Panc1 (cell line): Measurements from ENCODE around the gene TBXAS1. TPM values are rescaled to one million over a fixed set of nuclear protein-coding genes. Genes with fewer than 3 reads are reported as not detected.

Experiments
- ATAC-seq: fragments of 200-7000 bp; cut with Tn5 transposase; 2 replicates; pipeline ENCODE4 v1.9.1; 2020; ENCODE audit warnings: mild to moderate bottlenecking, moderate library complexity
- BruUV-seq: library from RNA; stranded (reverse); fragments of 400-500 nt; replicated peaks from 2 replicates; lab custom pipeline; 2021; lab: Mats Ljungman, UMichigan
- CTCF ChIA-PET: fragments of 300-600 bp; sonication (Branson Sonifier 250); formaldehyde crosslinking; loops from one replicate; lab custom pipeline; 2022; ENCODE audit warnings: antibody characterized with exemption; lab: Charles Lee
- POLR2A ChIA-PET: fragments of 300-600 bp; sonication (Branson Sonifier 250); formaldehyde crosslinking; loops from one replicate; lab custom pipeline; 2022; ENCODE audit warnings: antibody characterized with exemption; lab: Charles Lee
- DNase-seq: peaks from one replicate; pipeline ENCODE4 v3.0.0-alpha.2; 2010; ENCODE audit warnings: low read depth, low spot score
- H3K27ac ChIP-seq: 2 replicates; pipeline ENCODE4 v1.5.1; 2011; ENCODE audit warnings: mild to moderate bottlenecking, low read length, inconsistent platforms
- H3K27me3 ChIP-seq: fragments of 200-500 bp; sonication (Bioruptor generic); 2 replicates; pipeline ENCODE4 v1.6.0; 2014; ENCODE audit warnings: low read length, inconsistent platforms; ENCODE audit not compliant: control insufficient read depth, insufficient read depth
- H3K36me3 ChIP-seq: fragments of 200-500 bp; sonication (Bioruptor generic); 2 replicates; pipeline ENCODE4 v1.5.1; 2014; ENCODE audit warnings: inconsistent platforms, mild to moderate bottlenecking, low read length, moderate library complexity; ENCODE audit not compliant: control insufficient read depth, insufficient read depth
- H3K4me1 ChIP-seq: 2 replicates; pipeline ENCODE4 v1.5.1; 2011; ENCODE audit warnings: inconsistent platforms, mild to moderate bottlenecking, low read length, moderate library complexity; ENCODE audit not compliant: control insufficient read depth, insufficient read depth
- H3K4me3 ChIP-seq, 2 experiments: 2 replicates each; pipeline ENCODE4 v1.5.1; 2011 to 2012; ENCODE audit warnings: low read depth in 2 of 2, low read length in 2 of 2, mild to moderate bottlenecking in 2 of 2, inconsistent platforms in 1 of 2, moderate library complexity in 1 of 2
- H3K9me3 ChIP-seq: fragments of 200-500 bp; sonication (Bioruptor generic); 2 replicates; pipeline ENCODE4 v1.5.1; 2014; ENCODE audit warnings: low read depth, mild to moderate bottlenecking, inconsistent platforms, low read length, moderate library complexity; ENCODE audit not compliant: control insufficient read depth, insufficient read depth
- CTCF ChIP-seq: fragments of 450-650 bp; IDR thresholded peaks from 2 replicates; pipeline ENCODE4 v1.5.1; 2017; ENCODE audit warnings: mild to moderate bottlenecking
- POLR2AphosphoS5 ChIP-seq: IDR thresholded peaks from 2 replicates; pipeline ENCODE4 v1.6.1; 2012; ENCODE audit warnings: mild to moderate bottlenecking, low read depth, low read length, moderate library complexity
- SIN3A ChIP-seq: IDR thresholded peaks from 2 replicates; pipeline ENCODE4 v1.6.1; 2012; ENCODE audit warnings: low read depth, mild to moderate bottlenecking, low read length, moderate library complexity, borderline replicate concordance; ENCODE audit not compliant: insufficient read depth
- TCF7L2 ChIP-seq: IDR thresholded peaks from 2 replicates; pipeline ENCODE4 v1.6.1; 2011; ENCODE audit warnings: mild to moderate bottlenecking, low read depth, low read length, inconsistent platforms
- in situ Hi-C: cut with HindIII; loops from 2 replicates; pipeline ENCODE4 v1.10.0; 2016; ENCODE audit warnings: low sequenced_read_pairs, low pct_unique_long_range_greater_than_20kb
- intact Hi-C: fragments of 100-400 bp; cut with micrococcal nuclease; formaldehyde crosslinking; loops from one replicate; pipeline ENCODE4 v1.10.0; 2022; ENCODE audit not compliant: unreplicated experiment
- total RNA-seq: library from RNA; stranded (reverse); gene quantifications from one replicate; pipeline ENCODE4 v1.2.1, GENCODE V29; 2021; ENCODE audit not compliant: unreplicated experiment
- TF ChIP-seq, protein P1 (sequence below), 2 experiments: IDR thresholded peaks; 2 replicates each; pipeline ENCODE4 v1.6.1; 2011 to 2012; ENCODE audit warnings: low read depth in 2 of 2, control low read depth in 1 of 2, low read length in 1 of 2, mild to moderate bottlenecking in 1 of 2, moderate library complexity in 1 of 2; ENCODE audit not compliant: insufficient read depth in 1 of 2

TBXAS1 gene
- total RNA-seq, 1 experiment from 2014 or later = 4.4 TPM

- Histone ChIP-seq H3K27me3 (no peaks in the 10 kb centered on the region), H3K4me3 (no peak overlapping the region), H3K4me1 (no peaks in the 10 kb centered on the region), H3K9me3 (no peaks in the 10 kb centered on the region), H3K27ac (no peak overlapping the region), H3K36me3 (no peaks in the 10 kb centered on the region)
- ChIA-PET CTCF (no interaction called here), POLR2A (no interaction called here)
- no TSS peak for BruUV-seq
- ATAC-seq (no peak), DNase-seq (no peak)
- intact Hi-C loops = no loop called here
- no peak for TF ChIP-seq CTCF
- TF ChIP-seq POLR2AphosphoS5 = no peak
- TF ChIP-seq SIN3A = no peak
- TF ChIP-seq, protein P1, sequence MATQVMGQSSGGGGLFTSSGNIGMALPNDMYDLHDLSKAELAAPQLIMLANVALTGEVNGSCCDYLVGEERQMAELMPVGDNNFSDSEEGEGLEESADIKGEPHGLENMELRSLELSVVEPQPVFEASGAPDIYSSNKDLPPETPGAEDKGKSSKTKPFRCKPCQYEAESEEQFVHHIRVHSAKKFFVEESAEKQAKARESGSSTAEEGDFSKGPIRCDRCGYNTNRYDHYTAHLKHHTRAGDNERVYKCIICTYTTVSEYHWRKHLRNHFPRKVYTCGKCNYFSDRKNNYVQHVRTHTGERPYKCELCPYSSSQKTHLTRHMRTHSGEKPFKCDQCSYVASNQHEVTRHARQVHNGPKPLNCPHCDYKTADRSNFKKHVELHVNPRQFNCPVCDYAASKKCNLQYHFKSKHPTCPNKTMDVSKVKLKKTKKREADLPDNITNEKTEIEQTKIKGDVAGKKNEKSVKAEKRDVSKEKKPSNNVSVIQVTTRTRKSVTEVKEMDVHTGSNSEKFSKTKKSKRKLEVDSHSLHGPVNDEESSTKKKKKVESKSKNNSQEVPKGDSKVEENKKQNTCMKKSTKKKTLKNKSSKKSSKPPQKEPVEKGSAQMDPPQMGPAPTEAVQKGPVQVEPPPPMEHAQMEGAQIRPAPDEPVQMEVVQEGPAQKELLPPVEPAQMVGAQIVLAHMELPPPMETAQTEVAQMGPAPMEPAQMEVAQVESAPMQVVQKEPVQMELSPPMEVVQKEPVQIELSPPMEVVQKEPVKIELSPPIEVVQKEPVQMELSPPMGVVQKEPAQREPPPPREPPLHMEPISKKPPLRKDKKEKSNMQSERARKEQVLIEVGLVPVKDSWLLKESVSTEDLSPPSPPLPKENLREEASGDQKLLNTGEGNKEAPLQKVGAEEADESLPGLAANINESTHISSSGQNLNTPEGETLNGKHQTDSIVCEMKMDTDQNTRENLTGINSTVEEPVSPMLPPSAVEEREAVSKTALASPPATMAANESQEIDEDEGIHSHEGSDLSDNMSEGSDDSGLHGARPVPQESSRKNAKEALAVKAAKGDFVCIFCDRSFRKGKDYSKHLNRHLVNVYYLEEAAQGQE (IDR thresholded peaks at IDR 0.05; ENCODE audit: insufficient read depth in 1 of 2, low read depth in 2 of 2, low read length in 1 of 2) = no peak
- no peak for TF ChIP-seq TCF7L2
- in situ Hi-C loops = no loop called here
Measured at GRCh38 chr7:139932531-139932930, 103.5 kb downstream of the TBXAS1 start.

DNA sequence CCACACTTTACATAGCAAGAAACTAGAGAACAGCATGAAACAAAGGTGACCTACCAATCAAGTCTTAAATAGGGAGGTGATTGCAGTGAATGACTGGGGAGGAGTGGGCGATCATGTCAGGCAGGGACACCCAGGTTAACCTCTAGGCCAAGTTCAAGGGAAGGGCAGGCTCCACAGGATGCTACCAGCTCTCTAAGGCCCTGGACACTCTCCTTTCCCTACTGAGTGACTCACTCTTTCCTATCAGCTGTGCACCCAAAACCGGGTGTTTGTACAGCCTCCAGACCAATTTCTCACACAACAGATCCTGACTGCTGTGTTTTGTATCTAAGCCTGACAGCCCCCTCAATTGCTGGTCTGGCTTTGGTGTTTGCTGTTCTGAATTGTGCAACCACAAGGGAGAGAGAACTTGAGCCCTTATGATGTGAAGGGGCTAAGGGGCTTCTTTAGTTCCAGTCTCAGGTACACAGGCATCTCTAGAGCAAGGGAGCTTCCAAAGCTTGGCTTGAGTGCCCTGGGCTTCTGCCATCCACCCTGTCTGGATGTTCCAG lies 107.8 kb downstream of the TBXAS1 start:
- CTCF ChIA-PET = no interaction called here
- intact Hi-C loops = no loop called here

More for the DNA sequence above, 107.8 kb downstream of the TBXAS1 start:
- Histone ChIP-seq H3K4me3 (no peak overlapping the region), H3K27ac (no peak overlapping the region), H3K4me1 (no peaks in the 10 kb centered on the region), H3K27me3 (no peaks in the 10 kb centered on the region), H3K9me3 (no peaks in the 10 kb centered on the region), H3K36me3 (no peaks in the 10 kb centered on the region)
- no peak for ATAC-seq
- TF ChIP-seq, protein P1 (IDR thresholded peaks at IDR 0.05; ENCODE audit: insufficient read depth in 1 of 2, low read depth in 2 of 2, low read length in 1 of 2) = no peak
- TF ChIP-seq CTCF (no peak), TCF7L2 (no peak), SIN3A (no peak), POLR2AphosphoS5 (no peak)
- in situ Hi-C loops = no loop called here
- no TSS peak for BruUV-seq
- POLR2A ChIA-PET = no interaction called here
- no peak for DNase-seq
